ENCODE data around the gene PHACTR1. TPM values are rescaled to one million over a fixed set of nuclear protein-coding genes. Genes with fewer than 3 reads are reported as not detected.

Gene PHACTR1
- polyA plus RNA-seq, 1 experiment = not detected

DNA sequence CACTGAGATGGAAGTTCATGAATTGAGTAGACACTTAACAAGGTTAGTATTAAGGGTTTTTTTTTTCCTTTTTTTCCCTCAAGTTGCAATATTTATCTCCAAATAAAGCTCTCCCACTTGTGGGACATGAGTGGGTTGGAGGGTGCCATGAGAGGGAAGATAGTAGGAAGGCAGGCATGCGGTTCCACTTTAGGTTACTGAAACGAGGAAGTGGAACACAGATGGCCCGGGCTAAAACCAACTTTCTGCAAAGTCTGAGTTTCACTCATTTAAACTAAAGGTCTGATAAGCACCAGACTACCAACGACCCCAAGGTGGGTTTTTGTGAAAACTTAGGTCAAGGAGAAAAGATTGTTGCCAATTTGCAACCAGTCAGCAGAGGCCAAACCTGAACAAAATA, 569.6 kb downstream of the PHACTR1 start:
- Histone ChIP-seq H3K27ac (ENCODE audit: low read depth, low read length) (no peak overlapping the region), H3K9me3 (ENCODE audit: control insufficient read depth, insufficient read depth, low read length) (peaks cover 21% of the 10 kb centered on the region), H3K27me3 (ENCODE audit: control insufficient read depth, insufficient read depth, low read length) (no peaks in the 10 kb centered on the region), H3K4me3 (ENCODE audit: low read depth, low read length) (no peak overlapping the region)
- ChIA-PET CTCF (interaction anchor here (0.8 kb wide), 1 partner anchor 91 kb away, joined by 3 read pairs; no protein-coding TSS in a partner anchor), POLR2A (no interaction called here)
- TF ChIP-seq, protein P1, sequence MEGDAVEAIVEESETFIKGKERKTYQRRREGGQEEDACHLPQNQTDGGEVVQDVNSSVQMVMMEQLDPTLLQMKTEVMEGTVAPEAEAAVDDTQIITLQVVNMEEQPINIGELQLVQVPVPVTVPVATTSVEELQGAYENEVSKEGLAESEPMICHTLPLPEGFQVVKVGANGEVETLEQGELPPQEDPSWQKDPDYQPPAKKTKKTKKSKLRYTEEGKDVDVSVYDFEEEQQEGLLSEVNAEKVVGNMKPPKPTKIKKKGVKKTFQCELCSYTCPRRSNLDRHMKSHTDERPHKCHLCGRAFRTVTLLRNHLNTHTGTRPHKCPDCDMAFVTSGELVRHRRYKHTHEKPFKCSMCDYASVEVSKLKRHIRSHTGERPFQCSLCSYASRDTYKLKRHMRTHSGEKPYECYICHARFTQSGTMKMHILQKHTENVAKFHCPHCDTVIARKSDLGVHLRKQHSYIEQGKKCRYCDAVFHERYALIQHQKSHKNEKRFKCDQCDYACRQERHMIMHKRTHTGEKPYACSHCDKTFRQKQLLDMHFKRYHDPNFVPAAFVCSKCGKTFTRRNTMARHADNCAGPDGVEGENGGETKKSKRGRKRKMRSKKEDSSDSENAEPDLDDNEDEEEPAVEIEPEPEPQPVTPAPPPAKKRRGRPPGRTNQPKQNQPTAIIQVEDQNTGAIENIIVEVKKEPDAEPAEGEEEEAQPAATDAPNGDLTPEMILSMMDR (IDR thresholded peaks at IDR 0.05; ENCODE audit: low read depth, low read length) = no peak
- DNase-seq (ENCODE audit: low read depth, low spot score) = no peak

GRCh38 chr6:13287104-13287503, 570.5 kb downstream of the PHACTR1 start:
- POLR2A ChIA-PET = no interaction called here
- H3K27ac ChIP-seq (ENCODE audit: low read depth, low read length) = no peak overlapping the region
- no peaks in the 10 kb centered on the region for H3K27me3 ChIP-seq (ENCODE audit: control insufficient read depth, insufficient read depth, low read length)
- no peak for DNase-seq (ENCODE audit: low read depth, low spot score)
- CTCF ChIA-PET = no interaction called here
- TF ChIP-seq, protein P1 (IDR thresholded peaks at IDR 0.05; ENCODE audit: low read depth, low read length) = no peak
- H3K4me3 ChIP-seq (ENCODE audit: low read depth, low read length) = no peak overlapping the region
- peaks cover 21% of the 10 kb centered on the region for H3K9me3 ChIP-seq (ENCODE audit: control insufficient read depth, insufficient read depth, low read length)

GRCh38 chr6:13288481-13288880, 571.9 kb downstream of the PHACTR1 start:
- CTCF ChIA-PET = no interaction called here

DNA sequence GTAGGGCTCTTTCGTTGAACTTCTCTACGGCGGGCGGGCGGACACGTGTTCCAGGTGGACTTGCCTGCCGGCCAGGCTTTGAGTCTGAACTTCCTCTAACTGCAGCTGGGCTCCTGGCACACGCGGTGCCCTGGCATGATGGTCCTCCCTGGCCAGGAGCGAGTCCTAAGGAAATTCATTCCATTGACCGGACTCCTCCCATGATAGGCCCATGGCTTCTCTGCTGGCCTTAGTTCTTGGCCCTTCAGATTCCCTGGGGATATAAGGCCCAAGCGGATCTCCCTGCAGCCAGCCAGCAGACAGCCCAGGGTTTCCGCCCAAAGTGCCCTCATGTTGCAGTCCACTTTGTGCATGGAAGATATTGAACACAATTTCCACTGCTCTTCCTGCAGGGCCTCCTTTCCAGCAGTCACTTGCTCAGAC, 572.4 kb downstream of the PHACTR1 start:
- no peak overlapping the region for H3K27ac ChIP-seq (ENCODE audit: low read depth, low read length)
- POLR2A ChIA-PET = no interaction called here
- H3K9me3 ChIP-seq (ENCODE audit: control insufficient read depth, insufficient read depth, low read length) = peaks cover 21% of the 10 kb centered on the region
- no peaks in the 10 kb centered on the region for H3K27me3 ChIP-seq (ENCODE audit: control insufficient read depth, insufficient read depth, low read length)
- H3K4me3 ChIP-seq (ENCODE audit: low read depth, low read length) = no peak overlapping the region
- TF ChIP-seq, protein P1 (IDR thresholded peaks at IDR 0.05; ENCODE audit: low read depth, low read length) = no peak
- no peak for DNase-seq (ENCODE audit: low read depth, low spot score)
- CTCF ChIA-PET = no interaction called here

More at GRCh38 chr6:13288481-13288880, 571.9 kb downstream of the PHACTR1 start:
- no peak overlapping the region for H3K27ac ChIP-seq (ENCODE audit: low read depth, low read length)
- H3K9me3 ChIP-seq (ENCODE audit: control insufficient read depth, insufficient read depth, low read length) = peaks cover 21% of the 10 kb centered on the region
- H3K27me3 ChIP-seq (ENCODE audit: control insufficient read depth, insufficient read depth, low read length) = no peaks in the 10 kb centered on the region
- no peak for DNase-seq (ENCODE audit: low read depth, low spot score)
- TF ChIP-seq, protein P1 (IDR thresholded peaks at IDR 0.05; ENCODE audit: low read depth, low read length) = no peak
- POLR2A ChIA-PET = interaction anchor here (0.6 kb wide), 1 partner anchor 1187 kb away, joined by 10 read pairs; no protein-coding TSS in a partner anchor
- no peak overlapping the region for H3K4me3 ChIP-seq (ENCODE audit: low read depth, low read length)

DNA sequence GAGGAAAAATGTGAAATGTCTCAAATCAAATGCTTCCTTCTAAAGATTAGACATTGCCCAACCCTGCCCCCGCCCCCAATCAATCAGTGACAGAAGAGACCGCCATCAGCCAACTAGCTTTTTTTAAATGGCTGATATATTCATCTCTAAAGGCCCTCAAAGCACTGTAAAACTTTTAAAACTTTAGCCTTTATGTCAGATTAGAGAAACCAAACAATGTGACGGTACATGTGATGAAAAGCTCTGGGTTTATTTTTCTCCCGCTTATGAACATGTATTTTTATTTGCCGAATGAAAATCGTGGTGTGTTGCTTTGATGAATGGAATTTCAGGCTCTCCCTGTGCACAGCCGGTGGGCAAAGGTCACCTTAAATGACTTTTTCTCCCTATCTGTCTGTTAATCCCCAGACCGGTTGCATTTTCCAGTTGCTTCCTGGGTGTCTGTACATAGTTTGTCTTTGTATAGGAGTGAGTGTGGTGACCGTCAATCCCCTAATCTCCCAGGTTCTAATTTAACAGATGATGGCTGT, 573.3 kb downstream of the PHACTR1 start:
- ChIA-PET POLR2A (no interaction called here), CTCF (no interaction called here)
- TF ChIP-seq, protein P1 (IDR thresholded peaks at IDR 0.05; ENCODE audit: low read depth, low read length) = no peak
- no peaks in the 10 kb centered on the region for H3K27me3 ChIP-seq (ENCODE audit: control insufficient read depth, insufficient read depth, low read length)
- DNase-seq (ENCODE audit: low read depth, low spot score) = no peak
- no peak overlapping the region for H3K27ac ChIP-seq (ENCODE audit: low read depth, low read length)
- no peak overlapping the region for H3K4me3 ChIP-seq (ENCODE audit: low read depth, low read length)
- H3K9me3 ChIP-seq (ENCODE audit: control insufficient read depth, insufficient read depth, low read length) = peaks cover 21% of the 10 kb centered on the region
